ENCODE data around the gene AKAP12. TPM values are rescaled to one million over a fixed set of nuclear protein-coding genes. Genes with fewer than 3 reads are reported as not detected.
A peak's percentile ranks its signal among the peaks of the same experiment; 100 is the strongest.

AKAP12 gene
- 154 and 165 TPM in 2 replicates for total RNA-seq
- long read RNA-seq, partial matches to known transcripts: 321 of 335 reads
- long read RNA-seq, other reads (novel, unspliced or antisense): 14 of 335 reads

DNA sequence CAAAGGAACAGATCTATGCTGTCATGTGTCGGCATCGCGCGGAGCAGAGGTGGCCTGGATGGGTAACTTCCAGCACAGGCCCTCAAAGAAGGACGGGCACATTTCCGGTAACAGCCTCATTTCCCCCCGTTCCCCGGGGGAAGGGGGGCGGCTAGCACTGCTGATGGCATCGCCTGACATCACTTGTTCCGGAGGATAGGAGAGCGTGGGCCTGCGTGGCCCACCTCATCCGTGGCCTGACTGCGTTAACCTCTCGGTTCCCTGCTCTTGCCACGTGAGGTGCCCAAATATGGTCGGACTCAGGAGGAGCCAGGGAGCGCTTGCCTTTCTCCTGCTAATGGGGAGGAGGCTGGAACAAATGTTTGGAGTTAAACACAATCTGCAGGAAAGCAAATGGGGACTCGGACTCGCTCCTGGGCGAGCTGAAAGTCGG lies at the start of gene AKAP12:
AKAP12 (plus strand) TSS at position 365 of the 433 bp plus-strand sequence. CDS start 596 bp downstream, outside the sequence.
- Mint-ChIP-seq H3K27ac (ENCODE audit: unreplicated experiment) (peak within 1 kb of the TSS; percentile 95), H3K9me3 (ENCODE audit: unreplicated experiment) (no peaks in the 10 kb centered on the region), H3K4me1 (ENCODE audit: unreplicated experiment) (peaks cover 31% of the 10 kb centered on the region), H3K27me3 (ENCODE audit: unreplicated experiment) (no peaks in the 10 kb centered on the region), H3K4me3 (ENCODE audit: unreplicated experiment) (peak within 1 kb of the TSS; percentile 94), H3K36me3 (ENCODE audit: unreplicated experiment) (peaks cover 9% of the 10 kb centered on the region)
- DNase-seq (ENCODE audit: extremely low spot score, unreplicated experiment): no peak
- TF ChIP-seq CTCF (IDR thresholded peaks at IDR 0.05): no peak

DNA sequence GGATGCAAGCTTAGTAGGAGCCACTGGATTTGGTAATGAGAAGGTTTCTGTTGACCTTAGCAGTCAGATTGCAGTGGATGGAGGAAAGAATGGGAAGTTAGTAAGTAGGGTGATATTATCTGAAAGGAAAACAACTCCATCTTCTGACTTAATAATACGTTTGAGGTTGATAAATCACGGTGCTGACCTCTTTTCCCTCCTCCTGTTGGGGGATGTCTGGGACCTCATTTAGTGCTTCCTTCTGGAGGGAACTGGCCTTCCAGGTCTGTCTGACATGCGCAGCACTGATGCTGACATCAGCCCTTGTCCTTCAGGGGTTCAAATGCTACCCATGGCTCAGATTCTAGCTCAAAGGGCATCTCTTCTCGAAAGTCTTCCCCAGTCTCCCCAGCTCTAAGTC lies 48.2 kb upstream of the AKAP12 start:
- no peak overlapping the region for H3K4me3 Mint-ChIP-seq (ENCODE audit: unreplicated experiment)
- no peaks in the 10 kb centered on the region for H3K27me3 Mint-ChIP-seq (ENCODE audit: unreplicated experiment)
- no peak for TF ChIP-seq CTCF (IDR thresholded peaks at IDR 0.05)
- H3K4me1 Mint-ChIP-seq (ENCODE audit: unreplicated experiment): peaks cover 7% of the 10 kb centered on the region
- H3K9me3 Mint-ChIP-seq (ENCODE audit: unreplicated experiment): peaks cover 9% of the 10 kb centered on the region
- DNase-seq (ENCODE audit: extremely low spot score, unreplicated experiment): no peak
- H3K36me3 Mint-ChIP-seq (ENCODE audit: unreplicated experiment): no peaks in the 10 kb centered on the region
- H3K27ac Mint-ChIP-seq (ENCODE audit: unreplicated experiment): no peak overlapping the region

DNA sequence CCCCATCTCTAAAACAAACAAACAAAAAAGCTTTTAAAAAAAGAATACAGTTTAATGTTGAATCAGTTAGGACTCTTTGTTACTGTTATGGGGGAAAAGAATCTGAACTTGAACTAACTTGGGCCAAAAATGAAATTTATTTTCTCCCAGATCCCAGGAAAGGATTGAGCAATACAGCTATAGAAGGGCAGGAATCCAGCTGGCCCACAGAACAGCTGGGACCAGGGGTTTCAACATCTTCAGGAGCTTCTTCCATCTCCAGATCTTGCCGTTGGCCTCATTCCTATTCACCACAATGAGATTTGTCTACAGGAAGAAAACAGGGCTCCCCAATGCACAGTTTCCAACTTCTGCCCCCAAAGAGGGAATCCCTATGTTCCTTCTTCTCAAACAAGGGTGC lies 43.2 kb upstream of the AKAP12 start:
- DNase-seq (ENCODE audit: extremely low spot score, unreplicated experiment): no peak
- TF ChIP-seq CTCF (IDR thresholded peaks at IDR 0.05): no peak
- no peaks in the 10 kb centered on the region for H3K36me3 Mint-ChIP-seq (ENCODE audit: unreplicated experiment)
- no peak overlapping the region for H3K27ac Mint-ChIP-seq (ENCODE audit: unreplicated experiment)
- peaks cover 9% of the 10 kb centered on the region for H3K9me3 Mint-ChIP-seq (ENCODE audit: unreplicated experiment)
- no peaks in the 10 kb centered on the region for H3K27me3 Mint-ChIP-seq (ENCODE audit: unreplicated experiment)
- H3K4me3 Mint-ChIP-seq (ENCODE audit: unreplicated experiment): no peak overlapping the region
- H3K4me1 Mint-ChIP-seq (ENCODE audit: unreplicated experiment): no peaks in the 10 kb centered on the region

- no peaks in the 10 kb centered on the region for H3K36me3 Mint-ChIP-seq (ENCODE audit: unreplicated experiment)
- H3K27ac Mint-ChIP-seq (ENCODE audit: unreplicated experiment): no peak overlapping the region
- DNase-seq (ENCODE audit: extremely low spot score, unreplicated experiment): no peak
- no peak for TF ChIP-seq CTCF (IDR thresholded peaks at IDR 0.05)
- no peaks in the 10 kb centered on the region for H3K4me1 Mint-ChIP-seq (ENCODE audit: unreplicated experiment)
- no peak overlapping the region for H3K4me3 Mint-ChIP-seq (ENCODE audit: unreplicated experiment)
- peaks cover 9% of the 10 kb centered on the region for H3K9me3 Mint-ChIP-seq (ENCODE audit: unreplicated experiment)
- H3K27me3 Mint-ChIP-seq (ENCODE audit: unreplicated experiment): no peaks in the 10 kb centered on the region
These were observed 42.2 kb upstream of the AKAP12 start for GRCh38 chr6:151197556-151197955.

DNA sequence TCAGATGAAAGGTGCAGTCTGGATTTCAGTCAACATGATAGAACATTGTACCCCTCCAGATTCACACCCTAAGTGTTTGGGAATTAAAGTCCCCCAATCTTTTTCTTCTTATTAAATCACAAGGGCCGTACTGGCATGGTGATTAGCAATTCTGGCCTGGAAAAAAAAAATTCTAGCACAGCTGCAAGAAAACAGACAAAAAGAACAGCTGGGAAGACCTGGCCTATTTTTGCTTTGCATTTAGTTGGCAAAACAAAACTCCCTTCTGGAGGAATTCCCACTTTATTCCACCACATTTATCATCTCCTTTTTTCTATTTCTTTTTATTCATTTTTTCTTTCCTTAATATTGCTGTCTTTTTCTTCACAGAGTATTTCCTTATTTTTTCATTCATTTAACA lies 39.8 kb upstream of the AKAP12 start:
- Mint-ChIP-seq H3K27ac (ENCODE audit: unreplicated experiment) (no peak overlapping the region), H3K4me3 (ENCODE audit: unreplicated experiment) (no peak overlapping the region), H3K27me3 (ENCODE audit: unreplicated experiment) (no peaks in the 10 kb centered on the region), H3K9me3 (ENCODE audit: unreplicated experiment) (peaks cover 2% of the 10 kb centered on the region), H3K36me3 (ENCODE audit: unreplicated experiment) (no peaks in the 10 kb centered on the region), H3K4me1 (ENCODE audit: unreplicated experiment) (no peaks in the 10 kb centered on the region)
- DNase-seq (ENCODE audit: extremely low spot score, unreplicated experiment): no peak
- no peak for TF ChIP-seq CTCF (IDR thresholded peaks at IDR 0.05)

All from osteocyte (in vitro differentiated cells).